HPDE6-E6E7 (cell line): ENCODE measurements around the gene NAALADL2.
"Not testable (repeated sequence)": the region's sequence is repeated elsewhere in the genome, so short reads cannot be mapped to it uniquely, and the experiment has no call there.

Experiments
- DNase-seq: peaks from one replicate; pipeline ENCODE4 v3.0.0; 2011; ENCODE audit warnings: missing footprints; ENCODE audit errors: extremely low spot score

The NAALADL2 gene

GRCh38 chr3:175580318-175580717 is 721.2 kb downstream of the NAALADL2 start:
- DNase-seq: no peak

GRCh38 chr3:175585898-175586297 is 726.8 kb downstream of the NAALADL2 start:
- DNase-seq: peak; percentile 46

GRCh38 chr3:175590745-175591144 is 731.6 kb downstream of the NAALADL2 start:
- no peak for DNase-seq

- no peak for DNase-seq
Measured at GRCh38 chr3:175591375-175591774, 732.2 kb downstream of the NAALADL2 start.

GRCh38 chr3:175593331-175593730 is 734.2 kb downstream of the NAALADL2 start:
- no peak for DNase-seq

GRCh38 chr3:175598740-175599139 is 739.6 kb downstream of the NAALADL2 start:
- peak; percentile 17 for DNase-seq

GRCh38 chr3:175601521-175601920 is 742.4 kb downstream of the NAALADL2 start:
- no peak for DNase-seq

GRCh38 chr3:175605851-175606250 is 746.7 kb downstream of the NAALADL2 start:
- DNase-seq: no peak

GRCh38 chr3:175606650-175607318 is 747.6 kb downstream of the NAALADL2 start:
- DNase-seq: no peak

GRCh38 chr3:175608356-175608755 is 749.2 kb downstream of the NAALADL2 start:
- DNase-seq: no peak

GRCh38 chr3:175608911-175609310 is 749.8 kb downstream of the NAALADL2 start:
- DNase-seq: no peak

GRCh38 chr3:175612487-175613196 is 753.5 kb downstream of the NAALADL2 start:
- DNase-seq: no peak

- not testable (repeated sequence) for DNase-seq
Measured at GRCh38 chr3:175614107-175614506, 755.0 kb downstream of the NAALADL2 start.

GRCh38 chr3:175617247-175617646 is 758.1 kb downstream of the NAALADL2 start:
- no peak for DNase-seq

- DNase-seq: no peak
Measured at GRCh38 chr3:175619369-175619768, 760.2 kb downstream of the NAALADL2 start.

GRCh38 chr3:175620093-175620492 is 761.0 kb downstream of the NAALADL2 start:
- no peak for DNase-seq

- DNase-seq: no peak
Measured at GRCh38 chr3:175620532-175620931, 761.4 kb downstream of the NAALADL2 start.

- no peak for DNase-seq
Measured at GRCh38 chr3:175640958-175641357, 781.8 kb downstream of the NAALADL2 start.

GRCh38 chr3:175646865-175647264 is 787.7 kb downstream of the NAALADL2 start:
- no peak for DNase-seq

- no peak for DNase-seq
Measured at GRCh38 chr3:175648899-175649298, 789.8 kb downstream of the NAALADL2 start.

GRCh38 chr3:175651716-175652115 is 792.6 kb downstream of the NAALADL2 start:
- DNase-seq: no peak

GRCh38 chr3:175655351-175655750 is 796.2 kb downstream of the NAALADL2 start:
- no peak for DNase-seq

GRCh38 chr3:175656461-175656860 is 797.3 kb downstream of the NAALADL2 start:
- no peak for DNase-seq
